Stimulated activated CD4-positive, alpha-beta T cell treated with anti-CD3 and anti-CD28 coated beads, Interleukin-1b, Interleukin-23, amount 100 ng/mL, for 1 hour (primary cell): ENCODE results near the gene HERC2.
"Not testable (repeated sequence)": the region's sequence is repeated elsewhere in the genome, so short reads cannot be mapped to it uniquely, and the experiment has no call there.

ENCODE experiments used
- DNase-seq, 2 donors: peaks; one replicate each; pipeline ENCODE4 v3.0.0-alpha.2; 2020; ENCODE audit warnings: low read depth in 2 of 2

The HERC2 gene

GRCh38 chr15:28322129-28322588 lies at the start of gene HERC2:
Gene HERC2 (minus strand): TSS chr15:28322179. CDS start chr15:28321433, 746 bp downstream.
- DNase-seq, result not testable (repeated sequence)

GRCh38 chr15:28365502-28365901 lies 43.5 kb upstream of the HERC2 start:
- DNase-seq, result not testable (repeated sequence)

GRCh38 chr15:28357984-28358383 lies 36.0 kb upstream of the HERC2 start, which contains the start of gene GOLGA6L24:
Gene GOLGA6L24 (minus strand): TSS chr15:28358084. CDS start chr15:28358023, 61 bp downstream.
- not testable (repeated sequence) for DNase-seq

- not testable (repeated sequence) for DNase-seq
These were observed 461 bp downstream of the HERC2 start for GRCh38 chr15:28321358-28322078.

GRCh38 chr15:28319725-28320124 lies 2.3 kb downstream of the HERC2 start:
- not testable (repeated sequence) for DNase-seq

GRCh38 chr15:28318828-28319227 lies 3.2 kb downstream of the HERC2 start:
- not testable (repeated sequence) for DNase-seq

- DNase-seq, result not testable (repeated sequence)
These were observed 3.9 kb downstream of the HERC2 start for GRCh38 chr15:28318122-28318521.

- not testable (repeated sequence) for DNase-seq
These were observed 5.0 kb downstream of the HERC2 start for GRCh38 chr15:28316958-28317357.

GRCh38 chr15:28310454-28310853 lies 11.5 kb downstream of the HERC2 start:
- DNase-seq, result not testable (repeated sequence)

GRCh38 chr15:28308718-28309117 lies 13.3 kb downstream of the HERC2 start:
- not testable (repeated sequence) for DNase-seq

- DNase-seq, result not testable (repeated sequence)
These were observed 16.3 kb downstream of the HERC2 start for GRCh38 chr15:28305700-28306099.

- not testable (repeated sequence) for DNase-seq
These were observed 24.5 kb downstream of the HERC2 start for GRCh38 chr15:28297434-28297833.

- DNase-seq, result not testable (repeated sequence)
These were observed 25.2 kb downstream of the HERC2 start for GRCh38 chr15:28296814-28297213.

- DNase-seq, result not testable (repeated sequence)
These were observed 26.9 kb downstream of the HERC2 start for GRCh38 chr15:28295009-28295563.

GRCh38 chr15:28294560-28294959 lies 27.4 kb downstream of the HERC2 start:
- DNase-seq, result not testable (repeated sequence)

- no peak for DNase-seq
These were observed 32.1 kb downstream of the HERC2 start for GRCh38 chr15:28289694-28290463.

- DNase-seq, result not testable (repeated sequence)
These were observed 32.9 kb downstream of the HERC2 start for GRCh38 chr15:28288830-28289693.

- DNase-seq, result not testable (repeated sequence)
These were observed 35.3 kb downstream of the HERC2 start for GRCh38 chr15:28286659-28287058.

- no peak for DNase-seq
These were observed 35.9 kb downstream of the HERC2 start for GRCh38 chr15:28286031-28286430.

- no peak for DNase-seq
These were observed 40.1 kb downstream of the HERC2 start for GRCh38 chr15:28281876-28282275.

GRCh38 chr15:28274635-28275034 lies 47.3 kb downstream of the HERC2 start:
- DNase-seq, result no peak
